Spinal cord (tissue), 10 donors: ENCODE measurements around the gene VAPA. TPM values are rescaled to one million over a fixed set of nuclear protein-coding genes. Genes with fewer than 3 reads are reported as not detected.

ENCODE experiments used
- DNase-seq, 6 donors: peaks; one replicate each; pipeline versions ENCODE4 v3.0.0 to v3.0.0-alpha.2; 2013 to 2015; ENCODE audit warnings: low spot score in 6 of 6, low read depth in 4 of 6
- H3K27ac ChIP-seq: one replicate; pipeline ENCODE4 v1.5.1; 2013; ENCODE audit warnings: low read depth, low read length, control low read depth
- H3K27me3 ChIP-seq: one replicate; pipeline ENCODE4 v1.6.1; 2013; ENCODE audit warnings: low read length; ENCODE audit not compliant: control insufficient read depth, insufficient read depth
- H3K36me3 ChIP-seq: one replicate; pipeline ENCODE4 v1.6.1; 2013; ENCODE audit warnings: low read length; ENCODE audit not compliant: control insufficient read depth, insufficient read depth
- H3K4me1 ChIP-seq: one replicate; pipeline ENCODE4 v1.6.1; 2013; ENCODE audit warnings: low read length; ENCODE audit not compliant: control insufficient read depth, insufficient read depth
- H3K4me3 ChIP-seq: one replicate; pipeline ENCODE4 v1.5.1; 2013; ENCODE audit warnings: low read depth, low read length, control low read depth
- H3K9me3 ChIP-seq: one replicate; pipeline ENCODE4 v1.6.1; 2013; ENCODE audit warnings: low read length; ENCODE audit not compliant: control insufficient read depth, insufficient read depth
- WGBS: methylation state at CpG from one replicate; pipeline ENCODE4 v1.1.5; 2013; ENCODE audit warnings: missing lambda C conversion rate; ENCODE audit not compliant: insufficient coverage; 5-methylcytosine and 5-hydroxymethylcytosine counted together
- polyA plus RNA-seq, 2 donors: library from polyadenylated mRNA; unstranded; fragments of 120-200 nt; gene quantifications; one replicate each; pipeline ENCODE4 v1.2.1, GENCODE V29; 2013; ENCODE audit not compliant: insufficient read length in 2 of 2
- total RNA-seq, 2 donors: library from RNA; depleted of rRNA in 1 of 2; stranded (reverse); fragments of 120-200 nt in 1 of 2; fragments of >200 nt in 1 of 2; gene quantifications; one replicate each; pipeline versions ENCODE4 v1.2.3 to v1.2.4, GENCODE V29; 2013 to 2014
- donor health status: healthy.

VAPA gene
- total and polyA plus RNA-seq, 4 donors = 259 to 313 (median 270) TPM

DNA sequence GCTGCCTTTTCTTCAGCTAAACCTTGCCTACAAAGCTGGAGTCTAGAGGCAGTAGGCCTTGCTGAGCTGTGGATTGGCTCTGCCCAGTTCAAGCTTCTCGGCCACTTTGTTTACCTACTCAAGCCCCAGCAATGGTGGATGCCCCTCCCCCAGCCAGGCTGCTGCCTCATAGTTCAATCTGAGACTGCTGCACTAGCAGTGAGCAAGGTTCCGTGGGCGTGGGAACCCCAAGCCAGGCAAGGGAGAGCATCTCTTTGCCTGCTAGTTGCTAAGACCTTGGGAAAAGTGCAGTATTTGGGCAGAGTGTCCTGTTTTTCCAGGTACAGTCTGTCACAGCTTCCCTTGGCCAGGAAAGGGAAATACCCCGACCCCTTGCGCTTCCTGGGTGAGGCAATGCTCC, 68.9 kb downstream of the VAPA start:
- DNase-seq = no peak
- Histone ChIP-seq H3K9me3 (no peaks in the 10 kb centered on the region), H3K36me3 (no peaks in the 10 kb centered on the region), H3K4me1 (peaks cover 13% of the 10 kb centered on the region), H3K4me3 (no peak overlapping the region), H3K27me3 (no peaks in the 10 kb centered on the region), H3K27ac (no peak overlapping the region)
- 92% methylated on average over 5 of the region's 5 CpGs for WGBS

GRCh38 chr18:9984080-9984479, 70.3 kb downstream of the VAPA start:
- H3K27ac ChIP-seq = no peak overlapping the region
- peaks cover 21% of the 10 kb centered on the region for H3K4me1 ChIP-seq
- H3K4me3 ChIP-seq = no peak overlapping the region
- WGBS = no CpG with 5 or more reads among the region's 5 CpGs
- H3K9me3 ChIP-seq = no peaks in the 10 kb centered on the region
- H3K27me3 ChIP-seq = no peaks in the 10 kb centered on the region
- no peaks in the 10 kb centered on the region for H3K36me3 ChIP-seq
- no peak for DNase-seq

GRCh38 chr18:9985641-9986040, 71.8 kb downstream of the VAPA start:
- no peaks in the 10 kb centered on the region for H3K27me3 ChIP-seq
- H3K36me3 ChIP-seq = no peaks in the 10 kb centered on the region
- WGBS = 100% methylated on average over 1 of the region's 4 CpGs
- no peak for DNase-seq
- H3K4me3 ChIP-seq = no peak overlapping the region
- H3K4me1 ChIP-seq = peaks cover 21% of the 10 kb centered on the region
- H3K9me3 ChIP-seq = no peaks in the 10 kb centered on the region
- no peak overlapping the region for H3K27ac ChIP-seq

DNA sequence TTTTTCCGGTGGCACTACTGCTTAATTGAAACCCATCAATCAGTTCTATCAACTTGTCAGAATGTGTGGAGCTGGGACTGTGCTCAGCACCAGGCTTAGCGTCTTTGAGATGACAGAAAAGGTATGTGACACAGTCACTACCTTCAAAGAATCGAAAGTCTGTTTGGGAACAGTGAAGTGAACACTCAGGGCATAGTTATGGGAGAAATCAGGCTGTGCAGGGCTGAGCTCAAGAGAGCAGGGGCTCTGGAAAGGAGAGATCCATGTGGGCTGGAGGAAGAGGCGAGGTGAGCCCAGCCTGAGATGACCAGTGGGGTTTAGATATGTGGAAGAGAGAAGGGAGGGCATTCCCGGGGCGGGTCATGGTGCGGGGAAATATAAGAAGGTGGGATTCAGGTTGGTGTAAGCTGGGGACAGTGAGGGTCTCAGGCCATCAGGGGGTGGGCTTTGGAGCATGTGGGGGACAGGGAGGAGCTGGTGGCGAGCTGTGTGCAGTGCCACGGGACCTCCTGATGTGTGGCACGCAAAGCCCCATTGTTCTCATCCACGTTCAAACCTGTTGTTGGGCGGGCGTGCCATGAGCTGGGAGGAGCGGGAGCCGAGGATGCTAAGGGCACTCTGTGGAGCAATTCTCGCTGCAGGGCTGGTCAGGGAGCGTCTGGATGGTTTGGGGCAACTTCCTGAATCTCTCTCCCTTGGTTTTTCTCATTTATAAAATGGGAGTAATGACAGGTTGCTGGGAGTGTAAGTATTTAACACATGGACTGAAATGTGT, 72.5 kb downstream of the VAPA start:
- peak in 1 of 6 donors; percentile 23 for DNase-seq
- Histone ChIP-seq H3K27me3 (no peaks in the 10 kb centered on the region), H3K9me3 (no peaks in the 10 kb centered on the region), H3K27ac (no peak overlapping the region), H3K36me3 (no peaks in the 10 kb centered on the region), H3K4me1 (peaks cover 21% of the 10 kb centered on the region), H3K4me3 (no peak overlapping the region)
- 65% methylated on average over 15 of the region's 17 CpGs for WGBS

DNA sequence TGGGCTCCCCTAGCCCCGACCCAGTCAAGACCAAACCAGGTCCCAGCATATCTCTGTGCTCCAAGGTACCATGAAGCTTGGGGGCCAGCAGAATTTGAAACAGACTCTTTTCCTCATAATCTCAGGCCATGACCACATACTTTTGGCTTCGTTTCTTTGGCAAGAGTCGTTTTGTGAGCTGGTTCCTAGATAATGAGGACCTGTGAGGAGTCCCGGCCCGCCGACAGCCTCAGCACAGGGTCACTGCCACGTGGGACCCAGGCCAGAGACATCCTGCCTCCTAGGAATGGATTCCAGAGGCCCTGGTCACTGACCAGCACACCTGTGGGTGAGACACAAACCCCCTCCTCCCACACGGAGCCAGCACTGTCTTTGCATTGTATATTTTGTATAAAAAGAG, 73.5 kb downstream of the VAPA start:
- 90% methylated on average over 1 of the region's 8 CpGs for WGBS
- Histone ChIP-seq H3K9me3 (no peaks in the 10 kb centered on the region), H3K4me3 (no peak overlapping the region), H3K27me3 (no peaks in the 10 kb centered on the region), H3K4me1 (peaks cover 21% of the 10 kb centered on the region), H3K36me3 (no peaks in the 10 kb centered on the region), H3K27ac (no peak overlapping the region)
- DNase-seq = no peak

DNA sequence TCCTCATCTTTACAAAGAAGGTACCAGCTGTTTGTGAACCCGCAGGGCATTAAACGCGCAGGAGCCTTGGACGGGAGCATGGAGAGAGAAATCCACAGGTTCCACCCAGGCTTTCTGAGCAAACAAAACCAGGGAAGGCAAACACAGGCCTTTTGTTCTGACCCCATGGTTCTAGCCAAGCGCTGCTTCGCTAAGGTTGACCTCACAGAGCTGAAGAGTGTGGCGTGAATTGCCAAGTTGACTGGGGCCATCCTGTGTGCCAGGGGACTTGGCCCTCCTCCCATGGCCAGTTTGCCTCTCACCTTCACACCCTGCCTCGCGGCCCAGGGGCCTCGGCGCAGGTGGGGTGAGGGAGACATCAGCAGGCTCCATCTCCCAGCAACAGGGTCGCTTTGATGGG, 74.1 kb downstream of the VAPA start:
- H3K27ac ChIP-seq = no peak overlapping the region
- no peaks in the 10 kb centered on the region for H3K9me3 ChIP-seq
- no peak overlapping the region for H3K4me3 ChIP-seq
- peak in 2 of 6 donors; percentile 45 to 60 for DNase-seq
- WGBS = 24% methylated on average over 7 of the region's 12 CpGs
- H3K27me3 ChIP-seq = no peaks in the 10 kb centered on the region
- peaks cover 25% of the 10 kb centered on the region for H3K4me1 ChIP-seq
- H3K36me3 ChIP-seq = no peaks in the 10 kb centered on the region

DNA sequence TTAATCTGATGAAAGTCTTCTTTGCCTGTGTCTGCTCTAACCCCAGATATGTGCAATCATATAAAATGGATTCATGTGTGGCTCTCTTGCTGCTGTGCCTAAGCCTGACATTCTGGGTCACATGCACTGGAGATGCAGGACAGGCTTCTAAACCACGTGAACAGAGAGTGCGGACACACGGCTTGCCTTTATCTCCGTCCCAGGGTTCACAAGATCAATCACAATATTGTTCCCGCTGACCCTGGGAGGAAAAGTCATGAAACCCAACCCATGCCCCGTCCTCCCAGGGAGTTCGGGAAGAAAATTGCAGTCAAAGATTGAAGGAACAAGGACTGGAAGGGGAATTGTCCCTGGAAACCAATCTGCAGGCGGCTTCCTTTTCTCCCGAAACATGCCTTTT, 74.8 kb downstream of the VAPA start:
- H3K4me1 ChIP-seq = peaks cover 32% of the 10 kb centered on the region
- H3K4me3 ChIP-seq = no peak overlapping the region
- WGBS = 62% methylated on average over 6 of the region's 9 CpGs
- H3K27me3 ChIP-seq = no peaks in the 10 kb centered on the region
- no peaks in the 10 kb centered on the region for H3K36me3 ChIP-seq
- no peak for DNase-seq
- H3K27ac ChIP-seq = no peak overlapping the region
- H3K9me3 ChIP-seq = no peaks in the 10 kb centered on the region

GRCh38 chr18:9989481-9989880, 75.7 kb downstream of the VAPA start:
- no peak for DNase-seq
- no peaks in the 10 kb centered on the region for H3K36me3 ChIP-seq
- 77% methylated on average over 4 of the region's 5 CpGs for WGBS

DNA sequence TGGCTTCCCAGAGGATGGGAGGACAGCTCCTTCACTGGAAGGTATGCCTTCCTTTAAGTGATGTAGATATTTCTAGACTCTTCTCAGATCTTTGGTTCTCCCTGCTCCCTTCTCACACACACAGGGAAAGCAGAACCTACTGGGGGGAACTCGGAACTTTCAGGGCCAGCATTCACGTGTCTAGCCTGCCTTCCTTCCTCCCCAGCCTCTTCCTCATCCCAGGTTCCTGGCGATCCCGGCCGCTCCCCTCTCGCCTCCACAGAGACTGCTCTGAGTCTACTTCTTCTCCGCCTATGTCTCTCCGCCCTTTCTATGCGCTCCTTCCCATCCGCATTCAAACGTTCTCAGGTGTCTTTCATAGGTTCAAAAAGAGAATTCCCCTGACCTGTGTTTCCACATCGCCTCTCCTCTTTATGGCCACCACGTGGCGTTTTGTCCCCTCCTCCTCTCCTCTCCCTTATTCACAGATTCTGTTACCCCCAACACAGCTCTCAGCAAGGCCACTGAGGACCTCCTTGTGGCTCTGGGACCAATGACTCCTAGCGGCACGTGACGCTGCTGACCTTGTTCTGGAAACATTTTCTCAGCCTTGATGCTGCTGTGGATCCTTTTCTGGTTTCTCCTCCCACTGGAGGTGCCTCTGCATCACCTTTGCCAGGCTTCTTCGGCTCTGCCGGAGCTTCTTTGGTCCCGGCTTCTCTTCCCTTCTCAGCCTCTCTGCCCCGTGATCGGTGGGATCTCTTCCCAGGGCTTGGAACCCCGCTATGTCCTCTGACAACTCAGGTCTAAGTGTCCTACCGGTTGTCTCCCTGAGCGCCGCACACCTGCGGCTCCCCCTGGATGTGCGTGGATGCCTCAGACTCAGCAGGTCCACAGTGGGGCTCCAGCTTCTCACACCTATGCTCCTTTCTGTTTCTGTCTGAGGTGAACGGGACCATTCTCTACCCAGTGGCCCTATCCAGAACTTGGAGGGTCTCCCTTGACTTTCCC, 77.5 kb downstream of the VAPA start:
- Histone ChIP-seq H3K27me3 (no peaks in the 10 kb centered on the region), H3K9me3 (no peaks in the 10 kb centered on the region), H3K27ac (no peak overlapping the region), H3K4me1 (peaks cover 43% of the 10 kb centered on the region), H3K36me3 (no peaks in the 10 kb centered on the region), H3K4me3 (no peak overlapping the region)
- WGBS = 93% methylated on average over 29 of the region's 29 CpGs
- DNase-seq = no peak

More at GRCh38 chr18:9989481-9989880, 75.7 kb downstream of the VAPA start:
- H3K4me1 ChIP-seq = peaks cover 40% of the 10 kb centered on the region
- no peak overlapping the region for H3K27ac ChIP-seq
- no peak overlapping the region for H3K4me3 ChIP-seq
- H3K9me3 ChIP-seq = no peaks in the 10 kb centered on the region
- H3K27me3 ChIP-seq = no peaks in the 10 kb centered on the region
